NCI-H2029 treated with DMSO at 0.1 percent for 48 hours (cell line): ENCODE data around the gene C14orf93.

Experiments used
- DNase-seq: peaks from one replicate; lab custom pipeline; 2025; lab: John Stamatoyannopoulos, UW

Gene C14orf93

GRCh38 chr14:22994762-22995275 lies 15.1 kb downstream of the C14orf93 start:
- DNase-seq = peak; percentile 81

- DNase-seq = no peak
These were observed 16.4 kb downstream of the C14orf93 start for GRCh38 chr14:22993517-22993916.

- no peak for DNase-seq
These were observed 18.1 kb downstream of the C14orf93 start for GRCh38 chr14:22991852-22992251.

GRCh38 chr14:22987291-22987690 lies 22.7 kb downstream of the C14orf93 start:
- DNase-seq = no peak

- peak; percentile 99 for DNase-seq
These were observed 23.4 kb downstream of the C14orf93 start for GRCh38 chr14:22986508-22987054.

GRCh38 chr14:22985894-22986507 lies 23.9 kb downstream of the C14orf93 start:
- DNase-seq = no peak

GRCh38 chr14:22984959-22985658 lies 24.8 kb downstream of the C14orf93 start:
- DNase-seq = no peak

GRCh38 chr14:22982477-22983245 lies 27.3 kb downstream of the C14orf93 start, which contains the start of gene AJUBA:
Gene AJUBA (minus strand): TSS chr14:22982551. CDS start chr14:22982266, 285 bp downstream.
- peak; percentile 94 for DNase-seq

GRCh38 chr14:22981876-22982476 lies 28.0 kb downstream of the C14orf93 start:
- no peak for DNase-seq

- no peak for DNase-seq
These were observed 28.7 kb downstream of the C14orf93 start for GRCh38 chr14:22981090-22981875.

GRCh38 chr14:22980672-22981089 lies 29.3 kb downstream of the C14orf93 start:
- DNase-seq = no peak

- DNase-seq = no peak
These were observed 30.1 kb downstream of the C14orf93 start for GRCh38 chr14:22979748-22980392.

- no peak for DNase-seq
These were observed 30.8 kb downstream of the C14orf93 start for GRCh38 chr14:22978981-22979671.

GRCh38 chr14:22978487-22978837 lies 31.5 kb downstream of the C14orf93 start:
- no peak for DNase-seq

- no peak for DNase-seq
These were observed 32.1 kb downstream of the C14orf93 start for GRCh38 chr14:22977684-22978486.

- DNase-seq = no peak
These were observed 32.6 kb downstream of the C14orf93 start for GRCh38 chr14:22977434-22977683.

GRCh38 chr14:22976620-22977433 lies 33.1 kb downstream of the C14orf93 start:
- peak; percentile 82 for DNase-seq

- no peak for DNase-seq
These were observed 35.2 kb downstream of the C14orf93 start for GRCh38 chr14:22974530-22975313.
